Limb (tissue), 2 donors: ENCODE data around the gene NDUFB7.
A peak's percentile ranks its signal among the peaks of the same experiment; 100 is the strongest.
"Not testable (repeated sequence)": the region's sequence is repeated elsewhere in the genome, so short reads cannot be mapped to it uniquely, and the experiment has no call there.

Source experiments
- DNase-seq, 2 donors: peaks; one replicate each; pipeline ENCODE4 v3.0.0-alpha.2; 2016; ENCODE audit errors: extremely low spot score in 2 of 2

Gene NDUFB7

DNA sequence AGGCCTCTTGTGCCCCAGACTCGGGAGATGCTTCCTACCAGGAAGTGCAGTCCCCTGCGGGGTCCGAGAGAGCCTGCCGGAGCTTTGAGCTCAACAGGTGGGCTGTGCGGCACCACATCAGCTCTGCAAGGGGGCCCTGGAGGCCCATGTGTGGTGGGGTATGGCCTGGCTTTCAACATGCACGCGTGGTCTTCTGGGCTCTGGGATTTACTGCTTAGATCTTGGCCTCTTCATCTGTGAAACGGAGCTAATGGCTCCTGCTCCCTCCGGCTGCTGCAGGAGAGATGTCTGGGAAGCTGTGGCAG, 18.0 kb downstream of the NDUFB7 start:
- DNase-seq, result no peak

DNA sequence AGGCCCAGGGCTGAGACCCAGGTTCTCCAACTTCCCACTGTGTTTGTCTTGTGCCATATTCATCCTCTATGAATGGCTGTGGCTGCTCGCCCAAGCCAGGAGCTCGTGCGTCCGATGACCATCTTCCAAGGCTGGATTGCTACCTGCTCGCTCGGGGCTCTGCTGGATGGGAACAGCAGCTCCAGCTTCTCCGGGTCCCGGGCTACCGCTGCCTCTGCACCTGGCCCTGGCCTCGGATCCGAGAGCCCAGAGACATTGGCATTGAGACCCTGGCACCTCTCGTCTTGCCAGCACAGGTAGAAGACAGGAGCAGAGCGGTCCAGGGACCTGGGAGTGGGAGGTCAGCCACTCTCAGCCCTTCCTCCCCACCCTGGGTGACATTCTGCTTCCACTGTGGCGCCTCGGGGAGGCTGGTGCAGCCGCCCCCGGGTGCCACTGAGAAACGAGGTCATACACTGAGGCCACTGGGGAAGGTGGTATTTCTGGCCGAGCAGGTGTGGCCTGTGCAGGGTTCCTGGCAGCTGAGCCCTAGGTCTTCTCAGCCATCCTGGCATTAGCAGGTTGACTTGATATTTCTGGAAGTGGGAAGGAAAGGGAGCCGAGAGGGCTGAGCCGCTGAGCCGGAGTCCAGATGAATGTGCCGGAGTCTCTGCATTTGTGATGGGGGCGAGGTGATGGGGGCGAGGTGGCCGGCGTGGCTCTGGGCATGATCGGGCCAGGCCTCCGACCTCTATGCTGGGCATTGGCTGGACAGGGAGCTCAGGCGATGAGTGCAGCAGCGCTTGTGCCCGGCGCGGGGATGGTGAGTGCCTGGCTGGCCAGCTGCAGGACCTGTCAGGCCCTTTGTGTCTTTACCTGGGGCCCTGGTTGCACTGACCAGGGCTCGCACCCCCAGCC, 18.6 kb downstream of the NDUFB7 start:
- no peak for DNase-seq

DNA sequence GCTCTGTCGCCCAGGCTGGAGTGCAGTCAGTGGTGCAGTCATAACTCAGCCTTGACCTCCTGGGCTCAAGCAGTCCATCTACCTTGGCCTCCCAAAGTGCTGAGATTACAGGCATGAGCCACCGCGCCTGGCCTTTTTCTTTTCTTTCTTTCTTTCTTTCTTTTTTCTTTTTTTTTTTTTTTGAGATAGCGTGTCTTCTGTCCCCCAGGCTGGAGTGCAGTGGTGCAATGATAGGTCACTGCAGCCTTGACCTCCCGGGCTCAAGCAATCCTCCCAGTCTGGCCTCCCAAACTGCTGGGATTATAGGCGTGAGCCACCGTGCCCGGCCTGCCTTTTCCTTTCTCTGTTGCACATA, 19.9 kb downstream of the NDUFB7 start:
- not testable (repeated sequence) for DNase-seq

DNA sequence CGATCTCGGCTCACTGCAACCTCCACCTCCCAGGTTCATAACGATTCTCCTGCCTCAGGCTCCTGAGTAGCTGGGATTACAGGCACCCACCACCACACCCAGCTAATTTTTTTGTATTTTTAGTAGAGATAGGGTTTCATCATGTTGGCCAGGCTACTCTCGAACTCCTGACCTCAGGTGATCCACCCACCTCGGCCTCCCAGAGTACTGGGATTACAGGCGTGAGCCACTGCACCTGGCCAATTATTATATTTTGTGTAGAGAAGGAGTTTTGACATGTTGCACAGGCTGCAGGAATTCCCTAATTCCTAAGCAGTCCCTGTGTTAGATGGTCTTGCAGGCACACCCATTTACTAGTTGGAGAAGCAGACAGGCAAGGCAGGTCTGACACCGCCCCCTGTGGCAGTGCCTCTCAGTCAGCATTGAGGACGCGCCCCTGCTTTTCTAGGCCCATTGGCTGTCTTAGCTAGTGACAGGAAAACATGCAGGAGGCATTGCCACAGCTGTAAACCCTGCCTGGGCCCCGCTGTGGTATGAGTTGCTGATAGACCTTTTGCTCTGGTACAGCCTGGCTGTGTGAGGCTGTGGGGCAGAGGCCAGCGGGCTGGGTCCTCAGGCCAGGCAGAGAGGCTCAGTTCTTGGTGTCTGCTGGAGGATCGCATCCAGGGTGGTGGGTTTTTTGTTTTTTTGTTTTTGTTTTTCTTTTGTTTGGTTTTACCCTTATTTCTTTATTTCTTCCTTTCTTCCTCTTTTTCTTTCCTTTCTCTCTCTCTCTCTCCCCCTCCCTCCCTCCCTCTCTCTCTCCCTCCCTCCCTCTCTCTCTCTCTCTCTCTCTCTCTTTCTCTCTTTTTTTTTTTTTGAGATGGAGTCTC, 20.5 kb downstream of the NDUFB7 start:
- DNase-seq, result peak; percentile 61 to 67

DNA sequence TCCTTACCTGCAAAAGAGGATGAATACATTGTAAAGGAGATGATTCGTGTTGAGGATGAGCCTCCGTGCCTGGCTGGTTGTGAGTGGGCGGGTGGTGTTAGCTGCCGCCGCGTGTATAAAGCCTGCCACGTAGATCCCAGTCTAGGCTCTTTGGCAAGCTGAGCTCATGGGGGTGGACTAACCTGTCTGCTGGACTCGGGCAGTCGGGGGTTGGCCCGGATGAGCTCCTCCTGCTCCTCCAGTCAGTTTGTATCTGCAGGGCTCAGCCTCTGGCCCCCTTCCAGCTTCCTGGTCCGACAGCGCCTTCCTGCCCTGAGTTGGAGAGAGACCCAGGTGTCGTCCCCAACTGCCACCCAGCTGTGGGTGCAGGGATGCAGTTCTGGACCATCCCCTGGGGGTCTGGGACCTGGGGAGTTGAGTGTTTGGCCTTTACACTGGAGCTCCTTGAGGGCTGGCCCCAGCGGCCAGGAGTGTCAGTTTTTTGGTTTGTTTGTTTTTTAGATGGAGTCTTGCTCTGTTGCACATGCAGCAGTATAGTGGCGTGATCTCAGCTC, 21.6 kb downstream of the NDUFB7 start:
- no peak for DNase-seq

DNA sequence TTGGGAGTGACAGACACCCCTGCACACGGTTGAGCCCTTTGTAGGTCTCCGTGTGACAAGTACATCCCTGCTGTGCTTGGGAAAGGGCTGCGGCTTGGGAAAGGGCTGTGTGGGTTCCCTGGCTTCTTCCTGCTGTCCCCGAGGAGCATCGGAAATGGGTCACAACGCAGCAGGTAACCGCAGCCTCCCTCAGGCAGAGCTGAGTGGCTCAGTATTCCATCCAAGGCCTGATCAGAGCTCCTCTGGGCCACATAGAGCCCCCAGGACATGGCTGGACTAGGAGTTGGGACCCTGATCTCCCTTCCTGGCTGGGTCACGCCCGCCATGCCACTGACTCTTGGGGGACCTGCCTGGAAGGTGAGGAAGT, 26.2 kb downstream of the NDUFB7 start:
- DNase-seq, result no peak

DNA sequence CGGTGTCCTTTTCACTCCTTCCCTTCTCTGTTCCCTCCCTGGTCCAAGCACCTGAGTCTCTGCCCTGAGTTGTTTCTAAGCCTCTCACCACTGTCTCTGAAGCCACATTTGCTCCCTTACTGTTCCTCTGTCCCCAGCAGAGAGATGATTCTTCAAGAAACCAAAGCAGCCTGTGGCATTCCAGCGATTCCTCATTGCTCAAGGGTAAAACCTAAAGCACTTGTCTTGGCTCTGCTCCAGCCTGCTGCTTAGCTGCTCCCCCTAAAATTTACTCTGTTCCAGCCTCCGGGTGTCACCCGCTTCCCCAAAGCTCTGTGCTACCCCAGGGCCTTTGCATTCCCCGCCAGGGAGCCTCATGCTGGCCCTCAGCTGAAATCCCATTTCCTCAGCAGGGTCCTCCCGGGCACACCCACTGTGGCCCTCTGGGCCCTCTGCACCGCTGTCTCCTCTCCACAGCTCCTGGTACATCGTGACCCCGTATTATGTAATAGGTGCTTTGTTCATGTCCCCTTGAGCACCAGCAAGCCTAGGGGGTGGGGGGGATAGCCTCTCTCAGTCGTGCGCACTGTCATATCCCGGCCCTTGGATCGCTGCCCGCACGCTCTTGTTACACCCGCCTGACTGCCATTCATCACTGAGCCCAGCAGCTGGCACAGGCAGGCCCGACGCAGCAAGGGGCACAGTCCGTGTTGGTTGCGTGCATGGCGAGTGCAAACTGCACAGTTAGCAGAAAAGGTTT, 26.7 kb downstream of the NDUFB7 start:
- peak; percentile 54 to 76 for DNase-seq

DNA sequence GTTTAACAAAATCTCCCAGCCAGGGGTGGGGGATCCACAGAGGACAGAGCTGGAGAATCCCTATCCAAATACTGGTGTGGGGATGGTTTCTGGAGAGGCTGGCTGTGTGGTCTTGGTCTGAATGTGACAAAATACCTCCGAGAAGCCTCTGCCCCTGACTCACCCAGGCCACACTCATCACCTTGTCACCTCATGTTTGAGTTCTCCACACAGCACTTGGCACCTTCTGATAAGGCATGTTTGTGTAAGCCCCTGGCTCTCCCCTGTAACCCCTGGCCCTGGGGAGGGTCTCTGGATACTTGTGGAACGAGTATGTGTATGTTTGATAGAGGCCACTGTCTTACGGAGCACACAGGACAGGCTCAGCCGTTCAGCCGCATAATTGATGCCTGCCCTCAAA, 27.8 kb downstream of the NDUFB7 start:
- DNase-seq, result no peak

DNA sequence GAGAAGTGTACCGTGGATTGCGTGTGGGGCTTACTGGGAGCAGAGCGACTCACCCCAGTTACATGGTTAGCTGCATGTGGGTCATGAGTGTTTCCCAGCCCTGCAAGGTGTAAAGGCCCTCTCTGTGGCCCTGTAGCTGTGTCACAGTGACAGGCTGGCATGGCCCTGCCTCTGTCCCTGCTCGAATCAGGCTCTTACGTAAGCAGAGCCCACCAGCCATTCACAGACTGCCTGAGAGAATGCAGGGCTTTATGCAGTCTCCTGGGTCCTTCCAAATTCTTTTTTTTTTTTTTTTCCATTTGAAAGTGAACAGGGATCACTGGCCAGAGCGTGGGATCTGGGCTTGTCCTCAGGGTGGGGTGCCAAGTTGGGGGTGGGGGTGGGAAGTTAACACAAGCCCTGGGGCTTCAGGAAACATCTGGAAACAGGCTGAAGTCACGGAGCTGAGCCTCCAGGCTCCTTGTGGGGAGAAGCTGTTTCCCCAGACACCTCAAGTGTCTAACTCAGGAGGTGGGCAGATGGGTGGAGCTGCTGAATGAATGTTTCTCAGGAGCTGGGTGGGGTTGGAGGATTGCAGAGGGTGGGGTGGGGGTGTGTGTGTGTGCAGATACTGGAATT, 29.0 kb downstream of the NDUFB7 start:
- peak in 1 of 2 donors; percentile 48 for DNase-seq

DNA sequence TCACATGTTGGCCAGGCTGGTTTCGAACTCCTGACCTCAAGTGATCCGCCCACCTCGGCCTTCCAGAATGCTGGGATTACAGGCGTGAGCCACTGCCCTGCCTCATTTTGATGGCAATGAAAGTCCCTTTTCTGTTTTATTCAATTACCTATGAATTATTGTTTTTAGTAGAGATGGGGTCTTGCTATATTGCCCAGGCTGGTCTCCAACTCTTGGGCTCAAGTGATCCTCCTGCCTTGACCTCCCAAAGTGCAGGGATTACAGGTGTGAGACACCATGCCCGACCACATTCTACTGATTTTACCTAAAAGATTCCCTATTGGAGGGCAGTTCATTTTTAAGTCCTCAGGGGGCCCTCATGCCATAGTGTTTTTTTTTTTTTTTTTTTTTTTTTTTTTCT, 29.9 kb downstream of the NDUFB7 start:
- not testable (repeated sequence) for DNase-seq

DNA sequence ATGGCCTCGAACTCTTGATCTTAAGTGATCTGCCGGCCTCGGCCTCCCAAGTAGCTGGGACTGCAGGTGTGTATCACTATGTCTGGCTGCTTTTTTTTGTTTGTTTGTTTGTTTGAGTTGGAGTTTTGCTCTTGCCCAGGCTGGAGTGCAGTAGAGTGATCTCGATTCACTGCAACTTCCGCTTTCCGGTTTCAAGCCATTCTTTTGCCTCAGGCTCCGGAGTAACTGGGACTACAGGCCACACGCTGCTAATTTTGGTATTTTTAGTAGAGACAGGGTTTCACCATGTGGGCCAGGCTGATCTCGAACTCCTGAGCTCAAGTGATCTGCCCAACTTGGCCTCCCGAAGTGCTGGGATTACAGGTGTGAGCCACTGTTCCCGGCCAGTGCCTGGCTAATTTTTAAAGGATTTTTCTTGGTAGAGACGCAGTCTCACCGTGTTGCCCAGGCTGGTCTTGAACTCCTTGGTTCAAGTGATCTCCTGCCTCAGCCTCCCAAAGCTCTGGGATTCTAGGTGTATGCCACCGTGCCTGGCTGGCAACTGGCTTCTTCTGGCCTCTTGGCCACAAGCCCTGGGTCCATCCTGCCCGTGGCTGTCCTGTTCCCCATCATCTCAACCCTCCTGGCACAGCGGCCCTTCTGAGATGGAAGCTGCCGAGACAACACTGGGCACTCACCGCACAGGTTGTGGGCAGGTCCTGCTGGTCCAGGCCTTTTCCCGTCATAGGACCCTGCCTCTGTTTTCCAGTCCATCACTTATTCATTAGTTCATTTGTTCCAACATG, 30.9 kb downstream of the NDUFB7 start:
- DNase-seq, result no peak

DNA sequence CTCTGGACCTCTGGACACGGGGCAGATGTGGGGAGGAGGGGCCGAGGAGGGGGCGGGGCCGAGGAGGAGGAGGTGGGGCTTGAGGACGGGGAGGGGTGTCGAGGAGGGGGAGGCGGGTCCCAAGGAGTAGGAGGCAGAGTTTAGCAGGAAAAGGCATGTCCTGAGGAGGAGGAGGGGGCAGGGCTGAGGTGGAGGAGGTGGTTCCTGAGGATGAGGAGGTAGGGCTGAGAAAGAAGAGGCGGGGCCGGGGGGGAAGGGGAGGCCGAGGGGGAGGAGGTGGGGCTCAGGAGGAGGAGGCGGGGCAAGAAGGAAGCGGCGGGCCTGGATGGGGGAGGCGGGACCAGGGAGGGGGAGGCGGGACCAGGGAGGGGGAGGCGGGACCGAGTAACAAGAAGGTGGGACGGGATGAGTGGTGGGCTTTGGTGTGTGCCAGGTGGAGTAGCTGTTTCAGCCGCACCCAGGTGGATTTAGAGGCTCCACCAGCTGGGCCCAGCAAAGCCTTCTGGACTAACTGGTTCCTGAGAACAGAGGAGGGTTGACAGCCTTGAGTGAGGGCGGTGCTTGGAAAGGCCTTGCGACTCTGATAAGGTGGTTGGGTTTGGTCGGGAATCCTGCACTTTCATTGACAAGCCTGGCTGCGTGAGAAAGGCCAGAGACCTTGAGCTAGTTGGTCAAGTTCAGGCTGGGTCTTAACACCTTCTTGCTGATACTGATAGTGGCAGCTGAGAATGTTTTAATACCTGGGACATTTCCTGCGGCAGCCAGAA, 34.8 kb downstream of the NDUFB7 start:
- DNase-seq, result peak in 1 of 2 donors; percentile 74

DNA sequence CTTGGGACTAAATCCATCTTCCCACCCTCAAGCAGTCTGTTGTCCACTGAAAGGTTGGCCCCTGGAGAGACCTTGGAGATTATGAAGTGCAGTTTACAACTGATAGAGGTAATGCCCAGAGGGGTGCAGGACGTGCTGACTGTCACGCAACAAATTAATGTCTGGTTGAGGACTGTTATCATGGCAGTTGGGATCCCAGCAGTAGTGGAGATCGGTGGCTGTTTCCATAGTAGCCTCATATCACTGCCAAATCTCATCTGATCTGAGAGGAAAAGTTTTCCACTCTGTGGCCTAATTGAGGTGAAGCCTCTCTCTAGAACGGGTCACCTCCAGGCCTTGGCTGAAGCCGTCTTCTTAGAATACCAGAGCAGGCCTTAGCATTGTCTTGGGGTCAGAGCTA, 38.4 kb downstream of the NDUFB7 start:
- DNase-seq, result no peak

DNA sequence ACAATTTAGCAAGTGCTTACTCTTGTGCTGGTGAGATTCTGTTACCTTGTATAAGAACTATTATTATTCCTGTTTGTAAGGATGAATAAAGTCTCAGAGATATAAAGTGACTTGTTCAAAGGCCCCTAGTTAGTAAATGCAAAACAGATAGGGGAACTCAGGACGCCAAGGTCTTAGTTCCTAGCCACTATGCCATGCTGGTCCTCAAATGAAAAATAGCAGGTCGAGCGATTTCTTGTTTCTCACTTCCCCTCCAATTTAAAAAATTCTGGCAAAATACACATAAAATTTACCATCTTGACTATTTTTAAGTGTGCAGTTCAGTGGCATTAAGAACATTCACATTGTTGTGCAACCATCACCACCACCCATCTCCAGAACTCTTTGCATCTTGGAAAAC, 41.4 kb downstream of the NDUFB7 start:
- no peak for DNase-seq

DNA sequence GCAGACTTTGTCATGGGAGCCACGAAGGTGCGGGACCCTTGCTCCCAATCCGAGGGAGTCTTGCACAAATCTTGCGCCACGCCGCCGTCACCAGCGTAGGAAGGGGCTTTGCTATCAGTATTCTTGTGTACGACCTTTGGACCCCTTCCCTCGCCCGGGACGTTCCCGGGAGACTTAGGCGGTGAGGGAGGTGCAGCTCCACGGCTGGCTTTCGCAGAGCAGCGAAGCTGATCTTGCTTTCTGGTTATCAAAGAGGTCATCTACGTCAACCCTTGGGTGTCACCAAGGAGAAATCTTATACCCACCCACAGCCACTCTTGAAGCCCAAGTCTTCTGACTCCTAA, 41.9 kb downstream of the NDUFB7 start:
- no peak for DNase-seq

DNA sequence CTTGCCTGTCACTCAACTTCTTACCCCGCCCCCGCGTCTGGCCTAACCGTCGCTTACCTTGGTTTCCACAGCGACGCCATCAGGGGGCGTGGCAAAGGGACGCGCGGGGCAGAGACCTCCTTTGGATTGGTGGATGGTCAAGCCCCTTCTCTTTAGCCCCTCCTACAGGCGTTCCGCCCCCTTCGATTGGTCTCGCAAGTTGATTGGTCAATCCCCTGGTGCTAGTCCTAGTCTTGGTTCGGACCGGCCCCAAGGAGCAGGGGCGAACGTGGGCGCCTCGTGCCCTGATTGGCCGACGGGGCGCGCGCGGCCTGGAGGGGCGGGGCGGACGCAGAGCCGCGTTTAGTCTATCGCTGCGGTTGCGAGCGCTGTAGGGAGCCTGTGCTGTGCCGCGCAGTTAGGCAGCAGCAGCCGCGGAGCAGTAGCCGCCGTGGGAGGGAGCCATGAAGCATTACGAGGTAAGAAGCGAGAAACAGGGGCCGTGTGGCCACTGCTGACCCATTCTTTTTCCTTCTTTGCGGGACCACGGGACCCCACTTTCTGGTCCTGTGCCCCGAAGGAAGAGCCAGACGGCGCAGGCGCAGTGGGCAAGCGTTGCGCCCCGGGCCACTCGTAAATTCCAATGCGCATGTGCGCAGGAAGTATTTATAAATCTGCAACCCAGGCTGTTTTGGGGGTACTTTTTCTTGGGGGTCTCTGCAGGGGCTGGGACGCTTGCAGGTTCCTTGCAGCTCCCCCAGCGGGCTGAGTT, 42.4 kb downstream of the NDUFB7 start, which contains the start of gene TECR:
Gene TECR (plus strand): TSS at position 341 of the 751 bp plus-strand sequence. CDS start 103 bp downstream, at position 444.
- DNase-seq, result peak; percentile 99

DNA sequence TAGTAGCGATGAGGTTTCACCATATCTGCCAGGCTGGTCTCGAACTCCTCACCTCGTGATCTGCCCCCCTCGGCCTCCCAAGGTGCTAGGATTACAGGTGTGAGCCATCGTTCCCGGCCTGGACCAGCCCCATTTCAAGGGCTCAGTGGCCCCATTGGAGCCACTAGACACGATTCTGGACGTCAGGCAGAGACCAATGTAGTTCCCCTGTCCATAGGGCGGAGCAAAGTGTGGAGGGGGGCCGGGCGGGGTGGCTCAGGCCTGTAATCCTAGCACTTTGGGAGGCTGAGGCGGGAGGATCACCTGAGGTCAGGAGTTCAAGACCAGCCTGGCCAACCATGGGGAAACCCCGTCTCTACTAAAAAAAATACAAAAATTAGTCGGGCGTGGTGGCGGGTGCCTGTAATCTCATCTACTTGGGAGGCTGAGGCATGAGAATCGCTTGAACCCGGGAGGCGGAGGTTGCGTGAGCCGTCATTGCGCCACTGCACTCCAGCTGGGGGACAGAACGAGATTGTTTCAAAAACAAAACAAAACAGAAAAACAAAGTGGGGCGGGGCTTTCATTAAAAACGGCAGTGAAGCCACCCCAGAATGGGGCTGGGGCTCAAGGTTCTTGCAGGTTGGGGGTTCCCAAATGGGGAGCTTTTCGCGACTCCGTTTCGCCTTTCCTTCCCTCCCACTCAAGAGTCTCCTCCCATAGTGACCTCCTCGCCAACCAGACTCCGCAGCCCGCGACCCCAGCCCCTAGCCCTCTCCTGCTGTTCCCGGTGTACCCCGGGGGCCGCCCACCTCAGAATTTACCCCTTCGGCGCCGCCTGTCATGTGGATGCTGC, 43.2 kb downstream of the NDUFB7 start:
- DNase-seq, result no peak

DNA sequence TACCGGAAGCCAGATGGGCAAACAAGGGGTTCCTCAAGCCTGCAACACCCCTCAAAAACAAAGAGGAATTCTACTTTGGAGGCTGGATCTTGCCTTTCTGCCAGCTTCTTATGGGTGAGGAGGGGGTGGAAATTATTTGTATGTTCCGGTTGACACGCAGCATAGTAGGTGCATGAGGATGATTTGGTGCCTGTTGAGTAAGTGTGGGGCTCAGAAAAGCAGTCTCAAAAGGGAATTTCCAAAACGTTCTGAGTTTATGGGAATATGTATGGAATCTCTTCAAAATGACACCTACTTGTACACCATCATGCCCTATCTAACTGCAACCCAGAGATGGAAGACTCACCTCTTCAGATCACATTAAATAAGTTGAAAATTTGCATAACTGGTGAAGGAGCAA, 45.4 kb downstream of the NDUFB7 start:
- no peak for DNase-seq
